ENCODE data around the gene ICAM2. TPM values are rescaled to one million over a fixed set of nuclear protein-coding genes. Genes with fewer than 3 reads are reported as not detected.

ICAM2 gene
- total and polyA plus RNA-seq, 2 donors (not counting 1 experiment from before 2014, with no cell fraction given): 48.7 to 149 TPM

GRCh38 chr17:64057701-64058263 is 37.3 kb upstream of the ICAM2 start:
- Histone ChIP-seq H3K4me3 (ENCODE audit: control extremely low read depth in 1 of 5, extremely low read depth in 1 of 5, insufficient read depth in 1 of 5, low read depth in 2 of 5, low read length in 4 of 5) (no peak overlapping the region), H3K27ac (ENCODE audit: low read length in 2 of 2) (no peak overlapping the region), H2AFZ (ENCODE audit: insufficient read depth, low read depth, low read length, poor library complexity, severe bottlenecking) (no peak overlapping the region), H3K36me3 (replicated peaks in 1 of 2; ENCODE audit: control extremely low read depth in 1 of 2, control insufficient read depth in 1 of 2, extremely low read depth in 1 of 2, insufficient read depth in 2 of 2, low read length in 1 of 2) (peaks cover 0 to 9% of the 10 kb centered on the region in 2 experiments), H3K4me2 (replicated peaks; ENCODE audit: low read depth, low read length, poor library complexity, severe bottlenecking) (no peak overlapping the region), H3K9me3 (ENCODE audit: control extremely low read depth in 1 of 3, control insufficient read depth in 2 of 3, insufficient read depth in 1 of 3, low read length in 2 of 3) (no peaks in the 10 kb centered on the region), H3K4me1 (ENCODE audit: control insufficient read depth in 2 of 2, insufficient read depth in 2 of 2, low read length in 2 of 2) (peaks cover 8 to 14% of the 10 kb centered on the region in 2 donors), H4K20me1 (ENCODE audit: control insufficient read depth, insufficient read depth, low read length, poor library complexity, severe bottlenecking) (no peaks in the 10 kb centered on the region), H3K9ac (ENCODE audit: low read length) (no peak overlapping the region), H3K79me2 (ENCODE audit: control insufficient read depth, insufficient read depth, low read length) (no peaks in the 10 kb centered on the region), H3K27me3 (replicated peaks in 1 of 4; ENCODE audit: control extremely low read depth in 1 of 4, control insufficient read depth in 3 of 4, insufficient read depth in 4 of 4, low read length in 3 of 4) (no peaks in the 10 kb centered on the region)
- ChIA-PET POLR2A (no interaction called here), CTCF (interaction anchor here (0.5 to 3.0 kb wide), 6 partner anchors 27 to 355 kb away, joined by 3 to 9 read pairs (median 4); no protein-coding TSS in a partner anchor)
- Mint-ChIP-seq H3K27me3 (no peaks in the 10 kb centered on the region), H3K9me3 (ENCODE audit: insufficient read depth) (no peaks in the 10 kb centered on the region), H3K4me1 (peaks cover 17% of the 10 kb centered on the region), H3K27ac (peak overlapping the region; percentile 26), H3K4me3 (no peak overlapping the region)
- TF ChIP-seq CTCF (IDR thresholded peaks at IDR 0.05): no peak
- no peak for TF ChIP-seq EZH2 (IDR thresholded peaks at IDR 0.05; ENCODE audit: borderline replicate concordance, insufficient read depth, low read depth, low read length, poor library complexity, severe bottlenecking)
- intact Hi-C loops (cut with micrococcal nuclease): no loop called here
- no peak for ATAC-seq (ENCODE audit: low read depth)
- no peak for DNase-seq
- 97% methylated on average over 9 of the region's 9 CpGs for WGBS (ENCODE audit: insufficient coverage)

- TF ChIP-seq CTCF (IDR thresholded peaks at IDR 0.05) (no peak), EZH2 (IDR thresholded peaks at IDR 0.05; ENCODE audit: borderline replicate concordance, insufficient read depth, low read depth, low read length, poor library complexity, severe bottlenecking) (no peak)
- peaks cover 0 to 12% of the 10 kb centered on the region in 2 experiments for H3K36me3 ChIP-seq (replicated peaks in 1 of 2; ENCODE audit: control extremely low read depth in 1 of 2, control insufficient read depth in 1 of 2, extremely low read depth in 1 of 2, insufficient read depth in 2 of 2, low read length in 1 of 2)
- ATAC-seq (ENCODE audit: low read depth) (peak; percentile 83), DNase-seq (peak; percentile 71)
- peak overlapping the region; percentile 40 for H3K4me2 ChIP-seq (replicated peaks; ENCODE audit: low read depth, low read length, poor library complexity, severe bottlenecking)
- Mint-ChIP-seq H3K27me3 (no peaks in the 10 kb centered on the region), H3K4me1 (peaks cover 14% of the 10 kb centered on the region), H3K4me3 (no peak overlapping the region), H3K9me3 (ENCODE audit: insufficient read depth) (no peaks in the 10 kb centered on the region), H3K27ac (peak overlapping the region; percentile 32)
- ChIA-PET POLR2A (interaction anchor here (1.0 kb wide), 1 partner anchor 89 kb away, joined by 6 read pairs; no protein-coding TSS in a partner anchor), CTCF (interaction anchor here (0.6 to 3.0 kb wide), 6 partner anchors 10 to 77 kb away, joined by 3 to 9 read pairs (median 4); no protein-coding TSS in a partner anchor)
- intact Hi-C loops (cut with micrococcal nuclease): no loop called here
- peak overlapping the region in 1 of 2 donors; percentile 47 for H3K27ac ChIP-seq (ENCODE audit: low read length in 2 of 2)
- no peaks in the 10 kb centered on the region for H3K27me3 ChIP-seq (replicated peaks in 1 of 4; ENCODE audit: control extremely low read depth in 1 of 4, control insufficient read depth in 3 of 4, insufficient read depth in 4 of 4, low read length in 3 of 4)
- peaks cover 7 to 13% of the 10 kb centered on the region in 2 donors for H3K4me1 ChIP-seq (ENCODE audit: control insufficient read depth in 2 of 2, insufficient read depth in 2 of 2, low read length in 2 of 2)
- no peaks in the 10 kb centered on the region for H3K9me3 ChIP-seq (ENCODE audit: control extremely low read depth in 1 of 3, control insufficient read depth in 2 of 3, insufficient read depth in 1 of 3, low read length in 2 of 3)
- no peak overlapping the region for H3K9ac ChIP-seq (ENCODE audit: low read length)
- no peaks in the 10 kb centered on the region for H3K79me2 ChIP-seq (ENCODE audit: control insufficient read depth, insufficient read depth, low read length)
- no peaks in the 10 kb centered on the region for H4K20me1 ChIP-seq (ENCODE audit: control insufficient read depth, insufficient read depth, low read length, poor library complexity, severe bottlenecking)
- peak overlapping the region; percentile 44 for H2AFZ ChIP-seq (ENCODE audit: insufficient read depth, low read depth, low read length, poor library complexity, severe bottlenecking)
- WGBS (ENCODE audit: insufficient coverage): 78% methylated on average over 7 of the region's 12 CpGs
- H3K4me3 ChIP-seq (ENCODE audit: control extremely low read depth in 1 of 5, extremely low read depth in 1 of 5, insufficient read depth in 1 of 5, low read depth in 2 of 5, low read length in 4 of 5): no peak overlapping the region
Measured at GRCh38 chr17:64056269-64057005, 36.0 kb upstream of the ICAM2 start.
